ENCODE data around the gene NIT1. TPM values are rescaled to one million over a fixed set of nuclear protein-coding genes. Genes with fewer than 3 reads are reported as not detected.

The NIT1 gene
- total and polyA plus RNA-seq, 9 of the 15 experiments (the other 6 are each of a cell fraction or from before 2014, with no cell fraction given): 18.4 to 76.0 (median 33.7) TPM

- 0 out of 2 replicates have a peak, but pooled peaks have one; percentile 75 for TF ChIP-seq MTA3 (IDR thresholded peaks at IDR 0.05; ENCODE audit: borderline replicate concordance)
- 0 out of 2 replicates have a peak, but pooled peaks have one; percentile 16 for TF ChIP-seq SMARCA4 (IDR thresholded peaks at IDR 0.05)
- peak in 1 of 2 experiments; percentile 85; a peak in 1 of 3 replicates for TF ChIP-seq CBX3 (IDR thresholded peaks at IDR 0.05; ENCODE audit: borderline replicate concordance in 1 of 2, low read length in 2 of 2)
- TF ChIP-seq MYC (IDR thresholded peaks at IDR 0.05; ENCODE audit: low read depth, low read length): peak; percentile 97
- peak; percentile 91 for TF ChIP-seq MYC (CRISPR knock-in tag; IDR thresholded peaks at IDR 0.05; ENCODE audit: borderline replicate concordance, low read depth)
- peak; percentile 94 for TF ChIP-seq LCOR (CRISPR knock-in tag; IDR thresholded peaks at IDR 0.05)
- peak; percentile 29; the same call in 1 of the 2 replicates for TF ChIP-seq THRAP3 (IDR thresholded peaks at IDR 0.05; ENCODE audit: borderline replicate concordance)
- TF ChIP-seq, protein P1, sequence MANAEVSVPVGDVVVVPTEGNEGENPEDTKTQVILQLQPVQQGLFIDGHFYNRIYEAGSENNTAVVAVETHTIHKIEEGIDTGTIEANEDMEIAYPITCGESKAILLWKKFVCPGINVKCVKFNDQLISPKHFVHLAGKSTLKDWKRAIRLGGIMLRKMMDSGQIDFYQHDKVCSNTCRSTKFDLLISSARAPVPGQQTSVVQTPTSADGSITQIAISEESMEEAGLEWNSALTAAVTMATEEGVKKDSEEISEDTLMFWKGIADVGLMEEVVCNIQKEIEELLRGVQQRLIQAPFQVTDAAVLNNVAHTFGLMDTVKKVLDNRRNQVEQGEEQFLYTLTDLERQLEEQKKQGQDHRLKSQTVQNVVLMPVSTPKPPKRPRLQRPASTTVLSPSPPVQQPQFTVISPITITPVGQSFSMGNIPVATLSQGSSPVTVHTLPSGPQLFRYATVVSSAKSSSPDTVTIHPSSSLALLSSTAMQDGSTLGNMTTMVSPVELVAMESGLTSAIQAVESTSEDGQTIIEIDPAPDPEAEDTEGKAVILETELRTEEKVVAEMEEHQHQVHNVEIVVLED (CRISPR knock-in tag; IDR thresholded peaks at IDR 0.05): no peak
- no peak for TF ChIP-seq RBM39 (optimal IDR thresholded peaks at IDR 0.05; ENCODE audit: low read depth, low read length)
- TF ChIP-seq GTF2E2 (tag; IDR thresholded peaks at IDR 0.05): peak; percentile 95
- 0 out of 4 replicates have a peak, but pooled peaks of 1 of the 2 experiments have one; percentile 28 for TF ChIP-seq ZNF639 (CRISPR knock-in tag; conservative IDR thresholded peaks at IDR 0.05 in 1 of 2, IDR thresholded peaks at IDR 0.05 in 1 of 2)
- TF ChIP-seq ZNF445 (CRISPR knock-in tag; IDR thresholded peaks at IDR 0.05; ENCODE audit: low read depth): no peak
- TF ChIP-seq TEAD1 (CRISPR knock-in tag; IDR thresholded peaks at IDR 0.05): peak; percentile 34 to 84; a peak in 1 of 4 replicates
- no peak for TF ChIP-seq HMG20B (CRISPR knock-in tag; IDR thresholded peaks at IDR 0.05)
- TF ChIP-seq RBFOX2 (IDR thresholded peaks at IDR 0.05; ENCODE audit: low read depth, low read length): peak; percentile 79
- peak; percentile 94; the same call in 1 of the 2 replicates for TF ChIP-seq ZHX1 (conservative IDR thresholded peaks at IDR 0.05; ENCODE audit: low read length)
- TF ChIP-seq TCF7L2 (IDR thresholded peaks at IDR 0.05; ENCODE audit: low read depth, low read length): 0 out of 2 replicates have a peak, but pooled peaks have one; percentile 35
Measured at GRCh38 chr1:161153682-161154337, 35.9 kb downstream of the NIT1 start, which contains the start of gene UFC1 (continued).

Measured in K562 (cell line).